Measurements from ENCODE around the gene DISC1. TPM values are rescaled to one million over a fixed set of nuclear protein-coding genes. Genes with fewer than 3 reads are reported as not detected.

Gene DISC1
- total RNA-seq, 1 donor from 2014 or later, result 4.7 TPM

- Mint-ChIP-seq H3K27ac (peak overlapping the region; percentile 69), H3K4me3 (no peak overlapping the region), H3K27me3 (no peaks in the 10 kb centered on the region), H3K36me3 (no peaks in the 10 kb centered on the region), H3K4me1 (ENCODE audit: unreplicated experiment) (peaks cover 16% of the 10 kb centered on the region), H3K9me3 (no peaks in the 10 kb centered on the region)
- TF ChIP-seq, protein P1, sequence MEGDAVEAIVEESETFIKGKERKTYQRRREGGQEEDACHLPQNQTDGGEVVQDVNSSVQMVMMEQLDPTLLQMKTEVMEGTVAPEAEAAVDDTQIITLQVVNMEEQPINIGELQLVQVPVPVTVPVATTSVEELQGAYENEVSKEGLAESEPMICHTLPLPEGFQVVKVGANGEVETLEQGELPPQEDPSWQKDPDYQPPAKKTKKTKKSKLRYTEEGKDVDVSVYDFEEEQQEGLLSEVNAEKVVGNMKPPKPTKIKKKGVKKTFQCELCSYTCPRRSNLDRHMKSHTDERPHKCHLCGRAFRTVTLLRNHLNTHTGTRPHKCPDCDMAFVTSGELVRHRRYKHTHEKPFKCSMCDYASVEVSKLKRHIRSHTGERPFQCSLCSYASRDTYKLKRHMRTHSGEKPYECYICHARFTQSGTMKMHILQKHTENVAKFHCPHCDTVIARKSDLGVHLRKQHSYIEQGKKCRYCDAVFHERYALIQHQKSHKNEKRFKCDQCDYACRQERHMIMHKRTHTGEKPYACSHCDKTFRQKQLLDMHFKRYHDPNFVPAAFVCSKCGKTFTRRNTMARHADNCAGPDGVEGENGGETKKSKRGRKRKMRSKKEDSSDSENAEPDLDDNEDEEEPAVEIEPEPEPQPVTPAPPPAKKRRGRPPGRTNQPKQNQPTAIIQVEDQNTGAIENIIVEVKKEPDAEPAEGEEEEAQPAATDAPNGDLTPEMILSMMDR (conservative IDR thresholded peaks at IDR 0.05), result no peak
- no peak for DNase-seq (ENCODE audit: extremely low spot score, unreplicated experiment)
Measured at GRCh38 chr1:231918239-231919015, 291.8 kb downstream of the DISC1 start.

GRCh38 chr1:231919239-231919885 lies 292.8 kb downstream of the DISC1 start:
- no peak for DNase-seq (ENCODE audit: extremely low spot score, unreplicated experiment)
- TF ChIP-seq, protein P1 (conservative IDR thresholded peaks at IDR 0.05), result no peak
- H3K27ac Mint-ChIP-seq, result peak overlapping the region; percentile 69
- no peaks in the 10 kb centered on the region for H3K27me3 Mint-ChIP-seq
- H3K4me3 Mint-ChIP-seq, result no peak overlapping the region
- H3K36me3 Mint-ChIP-seq, result no peaks in the 10 kb centered on the region
- H3K4me1 Mint-ChIP-seq (ENCODE audit: unreplicated experiment), result peaks cover 23% of the 10 kb centered on the region
- H3K9me3 Mint-ChIP-seq, result no peaks in the 10 kb centered on the region

DNA sequence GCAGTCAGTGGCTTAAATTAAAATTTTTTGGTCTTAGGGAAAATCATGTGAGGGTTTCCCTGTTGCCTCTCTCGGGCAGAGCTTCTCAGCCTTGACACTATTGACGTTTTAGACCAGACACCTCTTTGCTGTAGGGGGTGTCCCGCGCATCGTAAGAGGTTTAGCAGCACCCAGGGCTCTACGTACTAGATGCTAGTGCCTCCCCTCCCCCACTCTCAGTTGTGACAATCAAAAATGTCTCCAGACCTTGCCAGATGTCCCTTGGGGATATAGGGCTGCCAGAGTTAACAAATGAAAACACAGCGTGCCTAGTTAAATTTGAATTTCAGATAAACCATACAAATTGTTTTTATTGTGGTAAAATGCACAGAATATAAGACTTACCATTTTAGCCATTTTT lies 293.3 kb downstream of the DISC1 start:
- no peak overlapping the region for H3K4me3 Mint-ChIP-seq
- DNase-seq (ENCODE audit: extremely low spot score, unreplicated experiment), result no peak
- TF ChIP-seq, protein P1 (conservative IDR thresholded peaks at IDR 0.05), result no peak
- H3K36me3 Mint-ChIP-seq, result no peaks in the 10 kb centered on the region
- H3K27ac Mint-ChIP-seq, result peak overlapping the region; percentile 25
- peaks cover 25% of the 10 kb centered on the region for H3K4me1 Mint-ChIP-seq (ENCODE audit: unreplicated experiment)
- no peaks in the 10 kb centered on the region for H3K27me3 Mint-ChIP-seq
- H3K9me3 Mint-ChIP-seq, result no peaks in the 10 kb centered on the region

DNA sequence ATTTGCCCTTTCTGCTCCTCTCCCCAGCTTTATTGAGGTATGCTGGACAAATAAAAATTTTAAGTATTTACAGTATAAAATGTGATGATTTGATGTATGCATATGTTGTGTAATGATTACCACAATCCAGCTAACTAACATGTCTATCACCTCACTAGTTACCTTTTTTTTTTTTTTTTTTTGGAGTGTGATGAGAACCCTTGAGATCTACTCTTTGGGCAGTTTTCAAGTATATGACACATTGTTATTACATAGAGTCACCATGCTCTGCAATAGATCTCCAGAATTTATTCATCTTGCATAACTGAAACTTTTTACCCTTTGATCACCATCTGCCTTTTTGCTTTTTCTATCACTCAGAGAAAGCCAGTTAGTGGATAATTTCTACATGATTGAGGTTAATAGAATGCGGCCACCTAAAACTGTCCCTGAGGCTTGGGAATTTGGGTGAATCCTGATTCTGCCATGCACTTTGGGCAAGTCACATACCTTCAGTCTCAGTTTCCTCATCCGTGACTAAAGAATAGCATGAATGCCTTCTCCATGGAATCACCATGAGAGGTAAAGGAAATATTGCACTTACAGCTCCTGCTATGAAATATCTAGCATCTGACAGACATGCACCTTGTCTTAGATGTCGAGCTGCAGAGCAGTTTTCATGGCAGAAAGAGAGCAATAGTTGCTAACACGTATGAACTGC lies 295.2 kb downstream of the DISC1 start:
- H3K4me1 Mint-ChIP-seq (ENCODE audit: unreplicated experiment), result peaks cover 25% of the 10 kb centered on the region
- H3K27ac Mint-ChIP-seq, result no peak overlapping the region

GRCh38 chr1:231923491-231924041 lies 297.0 kb downstream of the DISC1 start:
- Mint-ChIP-seq H3K4me3 (no peak overlapping the region), H3K27me3 (peaks cover 8% of the 10 kb centered on the region), H3K36me3 (no peaks in the 10 kb centered on the region), H3K9me3 (no peaks in the 10 kb centered on the region), H3K4me1 (ENCODE audit: unreplicated experiment) (peaks cover 29% of the 10 kb centered on the region), H3K27ac (no peak overlapping the region)
- TF ChIP-seq, protein P1 (conservative IDR thresholded peaks at IDR 0.05), result peak; percentile 52
- DNase-seq (ENCODE audit: extremely low spot score, unreplicated experiment), result no peak

More for the DNA sequence above, 295.2 kb downstream of the DISC1 start:
- Mint-ChIP-seq H3K36me3 (no peaks in the 10 kb centered on the region), H3K4me3 (no peak overlapping the region), H3K27me3 (no peaks in the 10 kb centered on the region), H3K9me3 (no peaks in the 10 kb centered on the region)
- TF ChIP-seq, protein P1 (conservative IDR thresholded peaks at IDR 0.05), result no peak
- no peak for DNase-seq (ENCODE audit: extremely low spot score, unreplicated experiment)
